ENCODE measurements around the gene DENND5B.

GRCh38 chr12:31406345-31406744 is 184.6 kb downstream of the DENND5B start:
- TF ChIP-seq, protein P1, sequence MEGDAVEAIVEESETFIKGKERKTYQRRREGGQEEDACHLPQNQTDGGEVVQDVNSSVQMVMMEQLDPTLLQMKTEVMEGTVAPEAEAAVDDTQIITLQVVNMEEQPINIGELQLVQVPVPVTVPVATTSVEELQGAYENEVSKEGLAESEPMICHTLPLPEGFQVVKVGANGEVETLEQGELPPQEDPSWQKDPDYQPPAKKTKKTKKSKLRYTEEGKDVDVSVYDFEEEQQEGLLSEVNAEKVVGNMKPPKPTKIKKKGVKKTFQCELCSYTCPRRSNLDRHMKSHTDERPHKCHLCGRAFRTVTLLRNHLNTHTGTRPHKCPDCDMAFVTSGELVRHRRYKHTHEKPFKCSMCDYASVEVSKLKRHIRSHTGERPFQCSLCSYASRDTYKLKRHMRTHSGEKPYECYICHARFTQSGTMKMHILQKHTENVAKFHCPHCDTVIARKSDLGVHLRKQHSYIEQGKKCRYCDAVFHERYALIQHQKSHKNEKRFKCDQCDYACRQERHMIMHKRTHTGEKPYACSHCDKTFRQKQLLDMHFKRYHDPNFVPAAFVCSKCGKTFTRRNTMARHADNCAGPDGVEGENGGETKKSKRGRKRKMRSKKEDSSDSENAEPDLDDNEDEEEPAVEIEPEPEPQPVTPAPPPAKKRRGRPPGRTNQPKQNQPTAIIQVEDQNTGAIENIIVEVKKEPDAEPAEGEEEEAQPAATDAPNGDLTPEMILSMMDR (IDR thresholded peaks at IDR 0.05 in 2 of 3, conservative IDR thresholded peaks at IDR 0.05 in 1 of 3; ENCODE audit: control insufficient read depth in 2 of 3, extremely low read depth in 1 of 3, insufficient read depth in 1 of 3, low read depth in 3 of 3, low read length in 3 of 3): no peak
- TF ChIP-seq FOXM1 (IDR thresholded peaks at IDR 0.05; ENCODE audit: low read depth, low read length) (peak; percentile 85), NFXL1 (IDR thresholded peaks at IDR 0.05; ENCODE audit: borderline replicate concordance) (no peak), EZH2 (IDR thresholded peaks at IDR 0.05; ENCODE audit: borderline replicate concordance, control insufficient read depth, low read depth, low read length) (no peak), RBBP5 (conservative IDR thresholded peaks at IDR 0.05) (no peak), ZNF274 (IDR thresholded peaks at IDR 0.05; ENCODE audit: insufficient read depth, insufficient read length) (no peak)
- TF ChIP-seq, protein P2, sequence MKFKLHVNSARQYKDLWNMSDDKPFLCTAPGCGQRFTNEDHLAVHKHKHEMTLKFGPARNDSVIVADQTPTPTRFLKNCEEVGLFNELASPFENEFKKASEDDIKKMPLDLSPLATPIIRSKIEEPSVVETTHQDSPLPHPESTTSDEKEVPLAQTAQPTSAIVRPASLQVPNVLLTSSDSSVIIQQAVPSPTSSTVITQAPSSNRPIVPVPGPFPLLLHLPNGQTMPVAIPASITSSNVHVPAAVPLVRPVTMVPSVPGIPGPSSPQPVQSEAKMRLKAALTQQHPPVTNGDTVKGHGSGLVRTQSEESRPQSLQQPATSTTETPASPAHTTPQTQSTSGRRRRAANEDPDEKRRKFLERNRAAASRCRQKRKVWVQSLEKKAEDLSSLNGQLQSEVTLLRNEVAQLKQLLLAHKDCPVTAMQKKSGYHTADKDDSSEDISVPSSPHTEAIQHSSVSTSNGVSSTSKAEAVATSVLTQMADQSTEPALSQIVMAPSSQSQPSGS (IDR thresholded peaks at IDR 0.05; ENCODE audit: low read length): peak; percentile 89
- TF ChIP-seq, protein P3, sequence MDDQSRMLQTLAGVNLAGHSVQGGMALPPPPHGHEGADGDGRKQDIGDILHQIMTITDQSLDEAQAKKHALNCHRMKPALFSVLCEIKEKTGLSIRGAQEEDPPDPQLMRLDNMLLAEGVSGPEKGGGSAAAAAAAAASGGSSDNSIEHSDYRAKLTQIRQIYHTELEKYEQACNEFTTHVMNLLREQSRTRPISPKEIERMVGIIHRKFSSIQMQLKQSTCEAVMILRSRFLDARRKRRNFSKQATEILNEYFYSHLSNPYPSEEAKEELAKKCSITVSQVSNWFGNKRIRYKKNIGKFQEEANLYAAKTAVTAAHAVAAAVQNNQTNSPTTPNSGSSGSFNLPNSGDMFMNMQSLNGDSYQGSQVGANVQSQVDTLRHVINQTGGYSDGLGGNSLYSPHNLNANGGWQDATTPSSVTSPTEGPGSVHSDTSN (IDR thresholded peaks at IDR 0.05; ENCODE audit: insufficient replicate concordance, low read depth, low read length): no peak

All from GM12878 (cell line).